BLaER1 (cell line): ENCODE measurements around the gene CHST8.
"Not testable (repeated sequence)": the region's sequence is repeated elsewhere in the genome, so short reads cannot be mapped to it uniquely, and the experiment has no call there.

Source experiments
- H3K27ac ChIP-seq: shearing (Covaris generic); formaldehyde crosslinking; 2 replicates; pipeline ENCODE4 v1.8.1; 2022
- H3K27me3 ChIP-seq: shearing (Covaris generic); formaldehyde crosslinking; 2 replicates; pipeline ENCODE4 v1.8.1; 2022
- H3K36me3 ChIP-seq: shearing (Covaris generic); formaldehyde crosslinking; 2 replicates; pipeline ENCODE4 v1.8.1; 2022
- H3K4me1 ChIP-seq: shearing (Covaris generic); formaldehyde crosslinking; 2 replicates; pipeline ENCODE4 v1.8.1; 2022
- H3K4me2 ChIP-seq: shearing (Covaris generic); formaldehyde crosslinking; 2 replicates; pipeline ENCODE4 v1.8.1; 2022
- H3K4me3 ChIP-seq: shearing (Covaris generic); formaldehyde crosslinking; 2 replicates; pipeline ENCODE4 v1.8.1; 2022
- H3K9ac ChIP-seq: shearing (Covaris generic); formaldehyde crosslinking; 2 replicates; pipeline ENCODE4 v1.8.1; 2022
- H3K9me3 ChIP-seq: shearing (Covaris generic); formaldehyde crosslinking; 2 replicates; pipeline ENCODE4 v1.8.1; 2022
- H4K20me1 ChIP-seq: shearing (Covaris generic); formaldehyde crosslinking; 2 replicates; pipeline ENCODE4 v1.8.1; 2022
- Cebpa-rat ChIP-seq: shearing (Covaris generic); IDR thresholded peaks from 2 replicates; pipeline ENCODE4 v1.8.1; 2022

Gene CHST8

DNA sequence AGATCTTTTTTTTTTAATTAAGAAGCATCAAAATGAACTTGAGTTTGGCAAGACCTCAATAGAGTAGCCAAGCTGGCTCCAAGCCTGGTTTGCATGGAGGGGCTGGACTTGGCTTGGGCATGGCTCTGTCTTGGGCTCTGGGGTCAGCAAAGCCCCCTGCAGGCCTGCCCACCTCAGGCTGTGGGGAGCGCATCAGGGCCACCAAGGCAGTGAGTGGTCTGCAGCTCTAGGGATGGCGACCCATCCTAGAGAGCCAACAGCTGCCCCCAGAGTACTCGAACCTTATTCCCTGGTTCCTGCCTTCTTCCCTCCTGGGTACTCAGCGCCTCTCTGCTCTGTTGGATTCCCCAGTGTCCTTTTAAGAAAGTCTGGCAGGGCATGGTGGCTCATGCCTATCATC is 5.4 kb upstream of the CHST8 start:
- H3K36me3 ChIP-seq = no peaks in the 10 kb centered on the region
- no peak overlapping the region for H3K4me2 ChIP-seq
- H3K9me3 ChIP-seq = no peaks in the 10 kb centered on the region
- peaks cover 11% of the 10 kb centered on the region; the same call in 1 of the 2 replicates for H4K20me1 ChIP-seq
- no peak overlapping the region for H3K4me3 ChIP-seq
- peaks cover 26% of the 10 kb centered on the region for H3K27me3 ChIP-seq
- no peak overlapping the region for H3K9ac ChIP-seq
- H3K27ac ChIP-seq = no peak overlapping the region
- H3K4me1 ChIP-seq = peaks cover 21% of the 10 kb centered on the region
- TF ChIP-seq Cebpa-rat = no peak

- Histone ChIP-seq H3K36me3 (no peaks in the 10 kb centered on the region), H4K20me1 (peaks cover 15% of the 10 kb centered on the region), H3K9me3 (peaks cover 1% of the 10 kb centered on the region; the same call in 1 of the 2 replicates), H3K27ac (no peak overlapping the region), H3K4me1 (peaks cover 21% of the 10 kb centered on the region), H3K9ac (no peak overlapping the region), H3K4me3 (no peak overlapping the region), H3K4me2 (no peak overlapping the region), H3K27me3 (peaks cover 31% of the 10 kb centered on the region)
- TF ChIP-seq Cebpa-rat = no peak
These were observed 4.9 kb upstream of the CHST8 start for GRCh38 chr19:33616857-33617256.

DNA sequence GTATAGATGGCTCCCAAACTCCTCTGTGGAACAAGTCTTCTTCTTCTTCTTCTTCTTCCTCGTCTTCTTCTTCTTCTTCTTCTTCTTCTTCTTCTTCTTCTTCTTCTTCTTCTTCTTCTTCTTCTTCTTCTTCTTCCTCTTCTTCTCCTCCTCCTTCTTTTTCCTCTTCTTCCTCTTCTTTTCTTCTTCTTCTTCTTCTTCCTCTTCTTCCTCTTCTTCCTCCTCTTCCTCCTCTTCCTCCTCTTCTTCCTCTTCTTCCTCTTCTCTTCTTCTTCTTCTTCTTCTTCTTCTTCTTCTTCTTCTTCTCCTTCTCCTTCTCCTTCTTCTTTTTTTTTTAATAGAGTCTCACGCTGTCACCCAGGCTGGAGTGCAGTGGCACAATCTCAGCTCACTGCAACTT is 3.4 kb upstream of the CHST8 start:
- not testable (repeated sequence) for H3K9me3 ChIP-seq, H3K4me3 ChIP-seq, H3K9ac ChIP-seq, H3K36me3 ChIP-seq, H3K4me2 ChIP-seq, H3K27ac ChIP-seq
- Histone ChIP-seq H4K20me1 (peaks cover 30% of the 10 kb centered on the region), H3K4me1 (peaks cover 31% of the 10 kb centered on the region), H3K27me3 (peaks cover 46% of the 10 kb centered on the region)

- no peak for TF ChIP-seq Cebpa-rat
- Histone ChIP-seq H3K9ac (no peak overlapping the region), H3K4me2 (peak overlapping the region; percentile 62), H4K20me1 (peaks cover 35% of the 10 kb centered on the region), H3K36me3 (no peaks in the 10 kb centered on the region), H3K9me3 (peaks cover 9% of the 10 kb centered on the region; the same call in 1 of the 2 replicates), H3K4me1 (peaks cover 29% of the 10 kb centered on the region), H3K4me3 (no peak overlapping the region), H3K27ac (no peak overlapping the region), H3K27me3 (peaks cover 51% of the 10 kb centered on the region)
These were observed 2.9 kb upstream of the CHST8 start for GRCh38 chr19:33618884-33619283.

GRCh38 chr19:33620611-33621010 is 1.1 kb upstream of the CHST8 start:
- peaks cover 9% of the 10 kb centered on the region; the same call in 1 of the 2 replicates for H3K9me3 ChIP-seq
- H4K20me1 ChIP-seq = peaks cover 35% of the 10 kb centered on the region
- no peaks in the 10 kb centered on the region for H3K36me3 ChIP-seq
- peaks cover 68% of the 10 kb centered on the region for H3K27me3 ChIP-seq
- H3K4me1 ChIP-seq = peaks cover 44% of the 10 kb centered on the region
- no peak overlapping the region for H3K9ac ChIP-seq
- no peak overlapping the region for H3K4me2 ChIP-seq
- no peak overlapping the region for H3K27ac ChIP-seq
- H3K4me3 ChIP-seq = no peak overlapping the region
- no peak for TF ChIP-seq Cebpa-rat

DNA sequence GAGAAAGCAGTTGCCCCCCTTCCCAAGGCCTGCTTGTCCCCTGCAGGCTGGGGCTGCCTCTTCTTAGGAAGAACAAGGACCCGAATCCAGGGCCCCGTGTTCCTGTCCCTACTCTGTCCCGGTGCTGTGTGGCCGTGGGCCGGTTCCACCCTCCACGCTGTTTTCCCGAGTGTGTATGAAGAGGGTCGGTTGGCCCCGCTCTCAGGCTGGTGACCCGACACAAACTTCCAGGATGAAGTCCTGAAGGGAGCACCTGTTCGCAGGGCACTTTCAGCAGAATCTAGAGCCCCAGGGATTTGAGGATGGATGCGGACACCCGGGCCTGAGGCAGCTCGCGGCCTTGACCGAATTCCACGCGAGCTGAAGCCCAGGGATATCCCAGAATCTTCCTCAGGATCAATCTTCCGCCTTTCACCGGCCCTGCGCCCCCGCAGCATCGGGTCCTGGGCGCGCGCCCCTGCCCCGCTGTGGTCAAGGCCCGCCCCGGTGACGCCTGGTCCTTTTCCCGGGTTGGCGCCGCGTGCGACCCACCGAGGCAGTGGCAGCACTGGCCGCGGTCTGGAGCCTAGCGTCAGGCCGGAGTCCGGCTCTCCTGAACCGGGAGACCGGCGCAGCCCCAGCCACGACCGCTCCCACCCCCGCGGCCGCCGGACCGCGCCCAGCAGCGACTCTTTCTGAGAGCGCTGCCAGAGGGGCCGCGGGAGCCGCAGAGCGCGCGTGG is 528 bp upstream of the CHST8 start:
- H3K27me3 ChIP-seq = peaks cover 68% of the 10 kb centered on the region
- peaks cover 44% of the 10 kb centered on the region for H3K4me1 ChIP-seq
- no peaks in the 10 kb centered on the region for H3K36me3 ChIP-seq
- H3K9me3 ChIP-seq = peaks cover 9% of the 10 kb centered on the region; the same call in 1 of the 2 replicates
- H3K4me3 ChIP-seq = peak overlapping the region; percentile 66
- no peak overlapping the region for H3K27ac ChIP-seq
- peaks cover 35% of the 10 kb centered on the region for H4K20me1 ChIP-seq
- no peak overlapping the region for H3K9ac ChIP-seq
- H3K4me2 ChIP-seq = peak overlapping the region; percentile 84
- TF ChIP-seq Cebpa-rat = no peak

- H3K4me3 ChIP-seq = peak overlapping the region; percentile 66
- H3K27ac ChIP-seq = no peak overlapping the region
- peak overlapping the region; percentile 84 for H3K4me2 ChIP-seq
- H3K4me1 ChIP-seq = peaks cover 44% of the 10 kb centered on the region
- TF ChIP-seq Cebpa-rat = no peak
- H3K9me3 ChIP-seq = peaks cover 9% of the 10 kb centered on the region; the same call in 1 of the 2 replicates
- peaks cover 35% of the 10 kb centered on the region for H4K20me1 ChIP-seq
- no peaks in the 10 kb centered on the region for H3K36me3 ChIP-seq
- no peak overlapping the region for H3K9ac ChIP-seq
- H3K27me3 ChIP-seq = peaks cover 68% of the 10 kb centered on the region
These were observed 704 bp downstream of the CHST8 start for GRCh38 chr19:33622505-33622808.

GRCh38 chr19:33622809-33623511 is 1.2 kb downstream of the CHST8 start:
- Histone ChIP-seq H3K27me3 (peaks cover 68% of the 10 kb centered on the region), H4K20me1 (peaks cover 35% of the 10 kb centered on the region), H3K9me3 (peaks cover 9% of the 10 kb centered on the region; the same call in 1 of the 2 replicates), H3K4me2 (peak overlapping the region; percentile 84), H3K27ac (no peak overlapping the region), H3K4me3 (peak overlapping the region; percentile 66), H3K9ac (no peak overlapping the region), H3K4me1 (peaks cover 44% of the 10 kb centered on the region), H3K36me3 (no peaks in the 10 kb centered on the region)
- no peak for TF ChIP-seq Cebpa-rat

DNA sequence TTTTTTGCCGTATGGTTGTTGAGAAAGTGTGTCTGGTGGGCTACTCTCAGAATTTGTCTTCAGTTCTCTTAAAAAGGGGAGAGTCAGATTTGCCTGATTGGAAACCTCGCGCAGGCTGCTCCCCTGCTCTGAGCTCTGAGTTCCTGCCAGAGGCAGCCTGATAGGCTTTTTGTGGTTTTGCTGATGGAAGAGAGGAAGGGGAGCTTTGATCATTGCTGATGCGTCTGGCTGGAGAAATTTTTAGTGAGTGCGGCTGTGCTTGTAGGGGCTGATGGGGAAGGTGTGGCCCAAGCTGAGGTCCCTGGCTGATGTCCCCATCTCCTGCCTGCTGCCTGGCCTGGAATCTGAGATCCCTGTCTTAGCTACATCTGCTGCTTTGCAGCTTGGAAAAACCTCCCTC is 2.8 kb downstream of the CHST8 start:
- Histone ChIP-seq H3K27me3 (peaks cover 60% of the 10 kb centered on the region), H3K9me3 (peaks cover 9% of the 10 kb centered on the region; the same call in 1 of the 2 replicates)
- TF ChIP-seq Cebpa-rat = no peak

DNA sequence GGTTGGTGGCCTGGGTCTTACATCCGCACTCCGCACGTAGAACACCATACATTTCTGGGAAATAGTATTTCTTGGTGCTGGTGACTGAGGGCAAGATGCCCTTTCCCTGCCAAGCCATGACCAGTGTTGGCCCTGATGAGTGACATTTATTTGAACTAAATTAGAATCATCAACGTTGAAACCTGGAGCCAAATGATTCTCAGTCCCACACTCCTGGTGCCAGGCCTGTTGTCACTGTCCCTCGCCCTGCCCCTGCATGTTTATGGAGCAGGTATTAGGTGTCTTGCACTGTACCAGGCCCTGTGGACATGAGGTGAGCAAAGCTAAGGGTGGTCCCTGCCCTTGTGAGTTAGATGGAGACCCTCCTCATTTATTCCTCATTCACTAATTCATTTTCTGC is 5.8 kb downstream of the CHST8 start:
- Histone ChIP-seq H3K36me3 (no peaks in the 10 kb centered on the region), H3K27me3 (peaks cover 30% of the 10 kb centered on the region), H3K9ac (no peak overlapping the region), H3K4me3 (no peak overlapping the region), H3K4me1 (peaks cover 25% of the 10 kb centered on the region), H4K20me1 (peaks cover 14% of the 10 kb centered on the region), H3K4me2 (no peak overlapping the region), H3K27ac (no peak overlapping the region), H3K9me3 (peaks cover 1% of the 10 kb centered on the region; the same call in 1 of the 2 replicates)
- TF ChIP-seq Cebpa-rat = no peak

More for the DNA sequence above, 2.8 kb downstream of the CHST8 start:
- H4K20me1 ChIP-seq = peaks cover 35% of the 10 kb centered on the region
- H3K27ac ChIP-seq = no peak overlapping the region
- H3K9ac ChIP-seq = no peak overlapping the region
- H3K4me2 ChIP-seq = peak overlapping the region; percentile 49
- H3K4me1 ChIP-seq = peaks cover 36% of the 10 kb centered on the region
- H3K36me3 ChIP-seq = no peaks in the 10 kb centered on the region
- no peak overlapping the region for H3K4me3 ChIP-seq
